Stimulated activated CD4-positive, alpha-beta T cell treated with anti-CD3 and anti-CD28 coated beads, Interleukin-2, amount 100 ng/mL, for 24 hours (primary cell): ENCODE data around the gene RMI2.
"Not testable (repeated sequence)": the region's sequence is repeated elsewhere in the genome, so short reads cannot be mapped to it uniquely, and the experiment has no call there.

ENCODE experiments used
- DNase-seq, 2 donors: peaks; one replicate each; pipeline ENCODE4 v3.0.0-alpha.2; 2020

RMI2 gene

GRCh38 chr16:11356573-11357331, 11.5 kb downstream of the RMI2 start:
- DNase-seq = peak; percentile 66 to 67

- no peak for DNase-seq
These were observed 13.3 kb downstream of the RMI2 start for GRCh38 chr16:11358531-11358930.

GRCh38 chr16:11359370-11359769, 14.1 kb downstream of the RMI2 start:
- no peak for DNase-seq

- no peak for DNase-seq
These were observed 15.5 kb downstream of the RMI2 start for GRCh38 chr16:11360641-11361373.

- DNase-seq = peak in 1 of 2 donors; percentile 43
These were observed 16.6 kb downstream of the RMI2 start for GRCh38 chr16:11361701-11362451.

- no peak for DNase-seq
These were observed 18.6 kb downstream of the RMI2 start for GRCh38 chr16:11363927-11364258.

- no peak for DNase-seq
These were observed 22.2 kb downstream of the RMI2 start for GRCh38 chr16:11367483-11367906.

- DNase-seq = no peak
These were observed 25.0 kb downstream of the RMI2 start for GRCh38 chr16:11370084-11370931.

- not testable (repeated sequence) for DNase-seq
These were observed 25.6 kb downstream of the RMI2 start for GRCh38 chr16:11370932-11371279.

- DNase-seq = no peak
These were observed 27.0 kb downstream of the RMI2 start for GRCh38 chr16:11372073-11372828.

- DNase-seq = no peak
These were observed 27.6 kb downstream of the RMI2 start for GRCh38 chr16:11372829-11373306.

GRCh38 chr16:11374255-11374654, 29.0 kb downstream of the RMI2 start:
- DNase-seq = no peak

GRCh38 chr16:11377154-11377553, 31.9 kb downstream of the RMI2 start:
- DNase-seq = no peak

- not testable (repeated sequence) for DNase-seq
These were observed 33.7 kb downstream of the RMI2 start for GRCh38 chr16:11378951-11379350.

GRCh38 chr16:11379420-11379819, 34.2 kb downstream of the RMI2 start:
- peak; percentile 39 to 52 for DNase-seq

- no peak for DNase-seq
These were observed 35.6 kb downstream of the RMI2 start for GRCh38 chr16:11380836-11381235.

GRCh38 chr16:11383481-11384183, 38.4 kb downstream of the RMI2 start:
- no peak for DNase-seq

- no peak for DNase-seq
These were observed 39.1 kb downstream of the RMI2 start for GRCh38 chr16:11384184-11384955.

- no peak for DNase-seq
These were observed 39.8 kb downstream of the RMI2 start for GRCh38 chr16:11384956-11385586.
